ENCODE results near the gene CHAF1A. TPM values are rescaled to one million over a fixed set of nuclear protein-coding genes. Genes with fewer than 3 reads are reported as not detected.

CHAF1A gene
- total RNA-seq, 4 donors from 2014 or later, result 2.4 to 11.9 (median 7.4) TPM

- peaks cover 3 to 84% (median 79%) of the 10 kb centered on the region in 3 donors for H3K4me1 ChIP-seq
- H3K9me3 ChIP-seq, result no peaks in the 10 kb centered on the region
- H3K36me3 ChIP-seq, result peaks cover 0 to 22% of the 10 kb centered on the region in 2 donors
- no peaks in the 10 kb centered on the region for H3K27me3 ChIP-seq
- no peak for ATAC-seq
- no peak overlapping the region for H3K4me3 ChIP-seq
- H3K27ac ChIP-seq, result peak overlapping the region in 3 of 4 donors; percentile 72 to 87 (median 87)
- TF ChIP-seq, protein P1, sequence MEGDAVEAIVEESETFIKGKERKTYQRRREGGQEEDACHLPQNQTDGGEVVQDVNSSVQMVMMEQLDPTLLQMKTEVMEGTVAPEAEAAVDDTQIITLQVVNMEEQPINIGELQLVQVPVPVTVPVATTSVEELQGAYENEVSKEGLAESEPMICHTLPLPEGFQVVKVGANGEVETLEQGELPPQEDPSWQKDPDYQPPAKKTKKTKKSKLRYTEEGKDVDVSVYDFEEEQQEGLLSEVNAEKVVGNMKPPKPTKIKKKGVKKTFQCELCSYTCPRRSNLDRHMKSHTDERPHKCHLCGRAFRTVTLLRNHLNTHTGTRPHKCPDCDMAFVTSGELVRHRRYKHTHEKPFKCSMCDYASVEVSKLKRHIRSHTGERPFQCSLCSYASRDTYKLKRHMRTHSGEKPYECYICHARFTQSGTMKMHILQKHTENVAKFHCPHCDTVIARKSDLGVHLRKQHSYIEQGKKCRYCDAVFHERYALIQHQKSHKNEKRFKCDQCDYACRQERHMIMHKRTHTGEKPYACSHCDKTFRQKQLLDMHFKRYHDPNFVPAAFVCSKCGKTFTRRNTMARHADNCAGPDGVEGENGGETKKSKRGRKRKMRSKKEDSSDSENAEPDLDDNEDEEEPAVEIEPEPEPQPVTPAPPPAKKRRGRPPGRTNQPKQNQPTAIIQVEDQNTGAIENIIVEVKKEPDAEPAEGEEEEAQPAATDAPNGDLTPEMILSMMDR (IDR thresholded peaks at IDR 0.05), result no peak
- TF ChIP-seq POLR2A (IDR thresholded peaks at IDR 0.05) (no peak), EP300 (IDR thresholded peaks at IDR 0.05) (no peak), POLR2AphosphoS5 (IDR thresholded peaks at IDR 0.05) (no peak)
- 78% methylated on average over 10 of the region's 15 CpGs; no CpG with 5 or more reads in 1 of the 2 donors for WGBS, 2 donors (ENCODE audit: low coverage in 1 of 2)
Observed at GRCh38 chr19:4370418-4371041, 31.9 kb upstream of the CHAF1A start.

DNA sequence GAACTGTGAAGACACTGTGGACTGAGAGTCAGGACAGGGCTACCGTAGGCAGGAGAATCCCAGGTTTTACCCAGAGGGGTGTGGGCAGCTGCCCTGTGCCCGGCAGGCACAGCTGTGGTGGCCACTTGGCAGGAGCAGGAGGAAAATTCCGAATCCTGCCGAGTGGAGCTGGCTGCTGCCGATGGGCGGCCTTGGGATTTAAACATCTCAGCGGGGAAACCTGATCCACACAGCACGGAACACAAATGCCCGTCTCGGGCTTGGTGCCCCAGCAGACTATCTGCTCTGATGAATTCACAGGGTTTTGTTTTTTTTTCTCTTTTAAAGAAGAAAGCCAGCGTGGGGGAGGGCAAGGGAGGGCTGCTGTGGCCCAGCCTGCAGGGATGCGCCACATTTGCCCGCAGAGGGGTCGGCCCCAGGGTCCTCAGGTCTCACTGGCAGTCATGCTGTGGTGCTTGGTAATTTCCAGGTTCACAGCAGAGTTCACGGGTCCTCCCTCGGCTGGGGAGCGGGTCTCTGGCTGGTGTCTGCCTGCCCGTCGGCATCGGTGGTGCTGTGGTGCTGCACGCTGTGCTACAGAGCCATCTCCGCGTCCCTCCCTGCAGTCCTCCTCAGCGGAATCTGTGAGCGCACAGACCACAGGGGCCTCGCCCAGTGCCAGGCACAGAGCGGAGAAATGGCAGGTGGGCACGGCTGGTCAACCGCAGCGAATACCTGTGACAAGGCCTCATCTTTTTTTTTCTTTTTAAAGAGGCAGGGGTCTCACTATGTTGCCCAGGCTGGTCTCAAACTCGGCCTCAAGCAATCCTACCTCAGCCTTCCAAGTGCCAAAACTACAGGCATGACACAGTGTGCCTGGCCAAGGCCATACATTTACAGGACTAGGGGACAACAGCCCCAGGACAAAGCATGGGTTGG, 30.9 kb upstream of the CHAF1A start:
- peak overlapping the region in 3 of 4 donors; percentile 87 to 91 (median 87) for H3K27ac ChIP-seq
- no peak overlapping the region for H3K4me3 ChIP-seq
- peaks cover 0 to 12% of the 10 kb centered on the region in 2 donors for H3K36me3 ChIP-seq
- TF ChIP-seq POLR2AphosphoS5 (IDR thresholded peaks at IDR 0.05) (no peak), POLR2A (IDR thresholded peaks at IDR 0.05) (no peak), EP300 (IDR thresholded peaks at IDR 0.05) (no peak)
- TF ChIP-seq, protein P1 (IDR thresholded peaks at IDR 0.05), result no peak
- ATAC-seq, result no peak
- H3K9me3 ChIP-seq, result no peaks in the 10 kb centered on the region
- WGBS, 2 donors (ENCODE audit: low coverage in 1 of 2), result 66 to 75% methylated on average over 2 to 11 of the region's 31 CpGs
- H3K27me3 ChIP-seq, result no peaks in the 10 kb centered on the region
- H3K4me1 ChIP-seq, result peaks cover 6 to 93% (median 88%) of the 10 kb centered on the region in 3 donors

DNA sequence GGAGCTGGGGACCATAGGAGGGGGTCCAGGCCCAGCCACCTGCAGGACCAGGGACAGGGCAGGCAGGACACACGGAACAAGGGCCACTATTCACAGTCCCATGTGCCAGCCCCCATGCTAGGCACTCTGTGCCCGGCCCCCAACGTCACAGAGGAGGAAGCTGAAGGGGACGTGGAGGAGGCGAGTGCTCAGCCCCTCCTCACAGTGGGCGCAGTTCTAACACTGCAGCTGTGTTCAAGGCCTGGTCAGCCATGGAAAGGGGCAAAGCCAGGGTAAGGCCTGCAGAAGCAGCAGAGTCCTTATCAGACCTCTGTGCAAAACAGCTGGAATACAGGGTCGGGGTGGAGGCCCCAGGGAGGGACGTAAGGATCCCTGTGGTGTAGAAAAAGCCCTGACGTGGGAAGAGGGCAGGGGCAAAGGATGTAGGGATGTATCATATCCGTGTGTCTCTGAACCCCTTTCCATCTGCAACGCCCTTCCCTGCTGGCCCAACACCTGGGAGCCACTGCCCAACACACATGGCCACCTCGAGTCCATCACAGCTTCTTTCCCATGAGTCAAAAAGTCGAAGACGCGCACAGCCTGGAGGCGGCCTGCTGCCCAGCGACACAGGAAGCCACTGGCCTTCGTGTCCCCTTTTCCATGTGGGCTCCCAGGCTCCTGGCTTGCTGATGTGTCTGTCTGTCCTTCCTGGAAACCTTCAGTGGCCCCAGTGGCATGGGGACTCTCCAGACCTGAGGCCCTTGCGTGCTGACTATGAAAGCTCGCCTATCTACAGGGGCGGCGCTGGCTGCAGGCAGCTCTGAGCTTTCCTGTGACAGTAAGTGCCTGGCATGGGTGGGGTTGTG, 30.1 kb upstream of the CHAF1A start:
- WGBS, 2 donors (ENCODE audit: low coverage in 1 of 2), result 67 to 86% methylated on average over 4 to 6 of the region's 22 CpGs
- no peak for TF ChIP-seq POLR2A (IDR thresholded peaks at IDR 0.05)
- TF ChIP-seq POLR2AphosphoS5 (IDR thresholded peaks at IDR 0.05), result no peak
- TF ChIP-seq, protein P1 (IDR thresholded peaks at IDR 0.05), result no peak
- TF ChIP-seq EP300 (IDR thresholded peaks at IDR 0.05), result no peak
- Histone ChIP-seq H3K9me3 (no peaks in the 10 kb centered on the region), H3K27ac (peak overlapping the region in 3 of 4 donors; percentile 87 to 91 (median 87)), H3K4me1 (peaks cover 10 to 100% (median 97%) of the 10 kb centered on the region in 3 donors), H3K27me3 (no peaks in the 10 kb centered on the region), H3K36me3 (peaks cover 0 to 3% of the 10 kb centered on the region in 2 donors), H3K4me3 (no peak overlapping the region)
- no peak for ATAC-seq

DNA sequence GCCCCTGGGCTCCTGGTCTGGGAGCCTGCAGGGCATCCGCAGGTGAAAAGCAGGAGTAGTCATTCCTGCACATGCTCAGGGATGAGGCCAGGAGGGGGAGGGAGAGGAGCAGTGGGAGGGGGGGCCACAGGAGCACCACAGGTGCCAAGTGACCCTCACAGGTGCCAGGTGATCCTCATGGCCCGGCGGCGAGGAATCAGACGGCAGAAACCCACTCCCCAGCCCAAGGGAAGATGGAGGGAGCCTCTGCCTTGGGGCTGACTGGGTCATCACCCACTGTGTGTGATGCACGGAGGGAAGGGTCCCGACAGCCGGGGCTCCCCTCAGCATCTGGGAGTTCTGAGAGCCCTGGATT, 29.4 kb upstream of the CHAF1A start:
- Histone ChIP-seq H3K4me1 (peaks cover 10 to 100% (median 93%) of the 10 kb centered on the region in 3 donors), H3K4me3 (no peak overlapping the region)
- 68 to 80% methylated on average over 4 to 7 of the region's 8 CpGs for WGBS, 2 donors (ENCODE audit: low coverage in 1 of 2)

More for the DNA sequence above, 29.4 kb upstream of the CHAF1A start:
- H3K27me3 ChIP-seq, result no peaks in the 10 kb centered on the region
- no peak for ATAC-seq
- no peaks in the 10 kb centered on the region for H3K36me3 ChIP-seq
- H3K9me3 ChIP-seq, result no peaks in the 10 kb centered on the region
- peak overlapping the region in 3 of 4 donors; percentile 87 to 91 (median 87) for H3K27ac ChIP-seq
- no peak for TF ChIP-seq POLR2A (IDR thresholded peaks at IDR 0.05)
- no peak for TF ChIP-seq POLR2AphosphoS5 (IDR thresholded peaks at IDR 0.05)
- TF ChIP-seq, protein P1 (IDR thresholded peaks at IDR 0.05), result no peak
- TF ChIP-seq EP300 (IDR thresholded peaks at IDR 0.05), result no peak

Data from gastroesophageal sphincter (tissue), 4 donors.